ENCODE measurements around the gene PAM. TPM values are rescaled to one million over a fixed set of nuclear protein-coding genes. Genes with fewer than 3 reads are reported as not detected.

Gene PAM
- total RNA-seq, 2 donors from 2014 or later: 32.9 to 38.2 TPM

GRCh38 chr5:103034662-103035392 lies 279.7 kb downstream of the PAM start:
- Histone ChIP-seq H3K9ac (ENCODE audit: extremely low read depth, low read length, poor library complexity, severe bottlenecking) (no peak overlapping the region), H3K27me3 (ENCODE audit: control insufficient read depth, insufficient read depth, low read length, poor library complexity, severe bottlenecking) (no peaks in the 10 kb centered on the region), H3K36me3 (ENCODE audit: control insufficient read depth, insufficient read depth, low read length) (no peaks in the 10 kb centered on the region), H3K27ac (ENCODE audit: low read depth, low read length) (no peak overlapping the region), H3K4me3 (ENCODE audit: low read length) (no peak overlapping the region), H3K4me1 (ENCODE audit: control insufficient read depth, insufficient read depth, low read length) (no peaks in the 10 kb centered on the region), H3K9me3 (ENCODE audit: control insufficient read depth, low read length) (peaks cover 10% of the 10 kb centered on the region)
- Mint-ChIP-seq H3K4me1 (no peaks in the 10 kb centered on the region), H3K27ac (no peak overlapping the region), H3K4me3 (no peak overlapping the region), H3K36me3 (ENCODE audit: low read depth) (no peaks in the 10 kb centered on the region), H3K27me3 (ENCODE audit: insufficient read depth) (peaks cover 1% of the 10 kb centered on the region), H3K9me3 (peaks cover 7% of the 10 kb centered on the region)
- peak; percentile 45 for DNase-seq
- WGBS, 2 experiments (ENCODE audit: insufficient coverage in 1 of 2, insufficient read length in 1 of 2): 91 to 100% methylated on average over 6 to 8 of the region's 8 CpGs
- TF ChIP-seq CTCF (conservative IDR thresholded peaks at IDR 0.05): no peak

- DNase-seq: no peak
- Histone ChIP-seq H3K4me3 (ENCODE audit: low read length) (no peak overlapping the region), H3K27me3 (ENCODE audit: control insufficient read depth, insufficient read depth, low read length, poor library complexity, severe bottlenecking) (no peaks in the 10 kb centered on the region), H3K9ac (ENCODE audit: extremely low read depth, low read length, poor library complexity, severe bottlenecking) (no peak overlapping the region), H3K9me3 (ENCODE audit: control insufficient read depth, low read length) (peaks cover 10% of the 10 kb centered on the region), H3K27ac (ENCODE audit: low read depth, low read length) (no peak overlapping the region), H3K4me1 (ENCODE audit: control insufficient read depth, insufficient read depth, low read length) (no peaks in the 10 kb centered on the region), H3K36me3 (ENCODE audit: control insufficient read depth, insufficient read depth, low read length) (no peaks in the 10 kb centered on the region)
- H3K4me3 Mint-ChIP-seq: no peak overlapping the region
- no peaks in the 10 kb centered on the region for H3K4me1 Mint-ChIP-seq
- no peak overlapping the region for H3K27ac Mint-ChIP-seq
- peaks cover 1% of the 10 kb centered on the region for H3K27me3 Mint-ChIP-seq (ENCODE audit: insufficient read depth)
- H3K9me3 Mint-ChIP-seq: peaks cover 7% of the 10 kb centered on the region
- whole genome bisulfite sequencing, 2 experiments (ENCODE audit: insufficient coverage in 1 of 2, insufficient read length in 1 of 2): 56% methylated on average over 2 of the region's 2 CpGs; no CpG with 5 or more reads in 1 of the 2 experiments
- no peaks in the 10 kb centered on the region for H3K36me3 Mint-ChIP-seq (ENCODE audit: low read depth)
- TF ChIP-seq CTCF (conservative IDR thresholded peaks at IDR 0.05): no peak
Measured at GRCh38 chr5:103035701-103036100, 280.6 kb downstream of the PAM start.

- Histone ChIP-seq H3K4me3 (ENCODE audit: low read length) (no peak overlapping the region), H3K4me1 (ENCODE audit: control insufficient read depth, insufficient read depth, low read length) (no peaks in the 10 kb centered on the region), H3K9ac (ENCODE audit: extremely low read depth, low read length, poor library complexity, severe bottlenecking) (no peak overlapping the region), H3K9me3 (ENCODE audit: control insufficient read depth, low read length) (peaks cover 10% of the 10 kb centered on the region), H3K27me3 (ENCODE audit: control insufficient read depth, insufficient read depth, low read length, poor library complexity, severe bottlenecking) (no peaks in the 10 kb centered on the region), H3K27ac (ENCODE audit: low read depth, low read length) (no peak overlapping the region), H3K36me3 (ENCODE audit: control insufficient read depth, insufficient read depth, low read length) (no peaks in the 10 kb centered on the region)
- Mint-ChIP-seq H3K36me3 (ENCODE audit: low read depth) (no peaks in the 10 kb centered on the region), H3K4me1 (no peaks in the 10 kb centered on the region), H3K27ac (no peak overlapping the region), H3K9me3 (peaks cover 7% of the 10 kb centered on the region), H3K27me3 (ENCODE audit: insufficient read depth) (peaks cover 1% of the 10 kb centered on the region), H3K4me3 (no peak overlapping the region)
- no peak for TF ChIP-seq CTCF (conservative IDR thresholded peaks at IDR 0.05)
- WGBS, 2 experiments (ENCODE audit: insufficient coverage in 1 of 2, insufficient read length in 1 of 2): 87 to 89% methylated on average over 1 to 2 of the region's 2 CpGs
- DNase-seq: no peak
Measured at GRCh38 chr5:103036601-103037000, 281.5 kb downstream of the PAM start.
